UCSD-AML1 (cell line): ENCODE data around the gene ZC3H4.
"Not testable (repeated sequence)": the region's sequence is repeated elsewhere in the genome, so short reads cannot be mapped to it uniquely, and the experiment has no call there.

Experiments used
- DNase-seq: peaks from one replicate; lab custom pipeline; 2025; ENCODE audit not compliant: unreplicated experiment; lab: John Stamatoyannopoulos, UW

ZC3H4 gene

GRCh38 chr19:47109177-47109540 lies 4.4 kb downstream of the ZC3H4 start:
- no peak for DNase-seq

- no peak for DNase-seq
Observed at GRCh38 chr19:47107953-47108746, 5.4 kb downstream of the ZC3H4 start.

GRCh38 chr19:47107202-47107952 lies 6.2 kb downstream of the ZC3H4 start:
- DNase-seq, result peak; percentile 47

- no peak for DNase-seq
Observed at GRCh38 chr19:47106821-47107201, 6.8 kb downstream of the ZC3H4 start.

- no peak for DNase-seq
Observed at GRCh38 chr19:47105874-47106273, 7.7 kb downstream of the ZC3H4 start.

- no peak for DNase-seq
Observed at GRCh38 chr19:47104680-47105079, 8.9 kb downstream of the ZC3H4 start.

- no peak for DNase-seq
Observed at GRCh38 chr19:47102346-47103060, 11.1 kb downstream of the ZC3H4 start.

- not testable (repeated sequence) for DNase-seq
Observed at GRCh38 chr19:47101116-47101515, 12.5 kb downstream of the ZC3H4 start.

GRCh38 chr19:47100290-47100689 lies 13.3 kb downstream of the ZC3H4 start:
- DNase-seq, result no peak

GRCh38 chr19:47099576-47100050 lies 14.0 kb downstream of the ZC3H4 start:
- no peak for DNase-seq

GRCh38 chr19:47098608-47099007 lies 15.0 kb downstream of the ZC3H4 start:
- no peak for DNase-seq

- DNase-seq, result no peak
Observed at GRCh38 chr19:47097396-47098201, 16.0 kb downstream of the ZC3H4 start.

- DNase-seq, result no peak
Observed at GRCh38 chr19:47096721-47097120, 16.9 kb downstream of the ZC3H4 start.

GRCh38 chr19:47096100-47096704 lies 17.4 kb downstream of the ZC3H4 start:
- no peak for DNase-seq

- DNase-seq, result peak; percentile 41
Observed at GRCh38 chr19:47095476-47096099, 18.0 kb downstream of the ZC3H4 start.

GRCh38 chr19:47094557-47095475 lies 18.8 kb downstream of the ZC3H4 start:
- DNase-seq, result peak; percentile 63

GRCh38 chr19:47093841-47094240 lies 19.7 kb downstream of the ZC3H4 start:
- no peak for DNase-seq

- DNase-seq, result no peak
Observed at GRCh38 chr19:47093254-47093653, 20.3 kb downstream of the ZC3H4 start.

- DNase-seq, result no peak
Observed at GRCh38 chr19:47089767-47090350, 23.7 kb downstream of the ZC3H4 start.
